H7 (cell line): ENCODE results near the gene RTN3. TPM values are rescaled to one million over a fixed set of nuclear protein-coding genes. Genes with fewer than 3 reads are reported as not detected.
"Not testable (repeated sequence)": the region's sequence is repeated elsewhere in the genome, so short reads cannot be mapped to it uniquely, and the experiment has no call there.

Experiments
- DNase-seq: peaks from one replicate; pipeline ENCODE4 v3.0.0; 2012
- H3K27me3 ChIP-seq: 2 replicates; pipeline ENCODE4 v1.6.0; 2011; ENCODE audit warnings: mild to moderate bottlenecking, low read length; ENCODE audit not compliant: control insufficient read depth, insufficient read depth
- H3K36me3 ChIP-seq: replicated peaks from 2 replicates; pipeline ENCODE4 v1.5.1; 2011; ENCODE audit warnings: low read length; ENCODE audit not compliant: control insufficient read depth, insufficient read depth
- H3K4me3 ChIP-seq: 2 replicates; pipeline ENCODE4 v1.5.1; 2011; ENCODE audit warnings: low read depth, mild to moderate bottlenecking, control low read depth, low read length, moderate library complexity; ENCODE audit not compliant: insufficient read depth
- total RNA-seq: library from RNA; depleted of rRNA; stranded (reverse); fragments of >200 nt; shearing (Covaris generic); gene quantifications from 2 replicates; pipeline ENCODE4 v1.2.3, GENCODE V29; 2014

Gene RTN3
- total RNA-seq, 1 experiment from 2014 or later: 109 TPM

DNA sequence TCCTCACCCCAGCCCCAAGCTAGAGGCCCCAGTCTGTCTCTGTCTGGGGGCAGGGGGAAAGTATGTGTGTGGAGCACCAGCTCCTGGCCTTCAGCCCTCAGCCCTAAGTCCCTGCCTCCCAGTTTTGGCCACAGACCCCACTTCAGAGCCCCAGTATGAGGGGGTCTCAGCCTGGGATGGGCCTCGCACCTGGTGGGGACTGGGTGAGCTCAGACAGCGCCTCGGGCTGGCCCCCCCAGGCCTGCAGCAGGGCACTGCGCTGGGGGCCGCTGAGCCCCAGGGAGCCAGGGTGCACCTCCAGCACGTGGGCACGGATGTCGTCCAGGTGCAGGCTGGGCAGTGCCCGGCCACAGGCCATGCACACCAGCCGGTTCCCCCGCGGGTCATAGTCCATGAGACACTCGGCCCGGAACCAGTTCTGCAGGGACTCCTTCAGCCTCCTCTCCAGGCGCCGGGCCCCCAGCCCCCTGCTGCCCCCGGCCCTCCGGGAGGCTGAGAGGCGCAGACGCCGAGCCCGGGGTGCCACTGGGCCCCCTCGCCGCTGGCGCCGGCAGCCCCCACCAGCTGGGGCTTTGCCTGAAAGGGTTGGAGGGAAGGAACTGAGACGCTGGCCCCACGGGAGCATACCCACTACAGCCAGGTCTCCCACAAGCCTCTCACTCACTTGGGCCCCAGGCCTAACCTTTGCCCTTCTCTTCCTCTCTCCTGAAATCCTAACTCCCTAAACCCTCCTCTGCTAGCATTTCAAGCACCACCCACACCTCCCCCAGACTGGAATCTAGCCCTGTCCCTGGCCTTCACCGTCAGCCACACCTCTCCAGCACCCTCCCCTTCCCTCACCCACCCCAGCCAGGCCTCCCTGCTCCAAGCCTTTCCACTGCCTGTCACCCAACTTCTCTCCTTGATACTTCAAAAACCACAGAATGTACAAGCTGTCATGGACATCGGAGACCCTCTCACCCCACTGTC, 83.7 kb downstream of the RTN3 start:
- DNase-seq: peak; percentile 78

DNA sequence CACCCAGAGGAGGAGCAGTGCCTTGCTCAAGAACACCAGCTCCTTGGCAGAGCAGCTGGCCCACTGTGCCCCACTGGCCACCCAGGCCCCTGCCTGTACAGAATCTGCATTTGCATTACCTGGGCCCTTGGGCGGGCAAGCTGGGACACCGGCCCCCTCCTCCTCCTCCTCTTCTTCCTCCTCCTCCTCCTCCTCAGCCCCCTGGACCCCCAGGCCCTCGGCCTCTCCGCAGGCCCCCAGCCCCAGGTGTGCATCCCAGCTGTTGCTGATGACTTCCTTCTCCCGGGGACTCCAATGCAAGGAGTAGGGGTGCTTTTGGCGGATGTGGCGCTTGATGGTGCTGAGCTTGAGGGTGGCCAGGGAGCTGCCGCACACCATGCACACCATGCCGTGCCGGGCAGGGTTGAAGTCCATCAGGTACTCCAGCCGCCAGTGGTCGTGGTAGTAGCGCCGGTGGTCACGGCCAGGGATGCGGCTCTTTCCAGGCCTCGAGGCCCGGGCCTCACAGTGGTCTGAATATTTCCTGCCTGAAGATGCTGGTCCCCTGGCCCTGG, 84.5 kb downstream of the RTN3 start:
- Histone ChIP-seq H3K27me3 (peaks cover 4% of the 10 kb centered on the region), H3K36me3 (no peaks in the 10 kb centered on the region; the same call in 1 of the 2 replicates), H3K4me3 (no peak overlapping the region)
- peak; percentile 52 for DNase-seq

More for the DNA sequence above, 83.7 kb downstream of the RTN3 start:
- H3K4me3 ChIP-seq: peak overlapping the region; percentile 97
- peaks cover 1% of the 10 kb centered on the region; the same call in 1 of the 2 replicates for H3K36me3 ChIP-seq
- H3K27me3 ChIP-seq: no peaks in the 10 kb centered on the region; the same call in 1 of the 2 replicates

DNA sequence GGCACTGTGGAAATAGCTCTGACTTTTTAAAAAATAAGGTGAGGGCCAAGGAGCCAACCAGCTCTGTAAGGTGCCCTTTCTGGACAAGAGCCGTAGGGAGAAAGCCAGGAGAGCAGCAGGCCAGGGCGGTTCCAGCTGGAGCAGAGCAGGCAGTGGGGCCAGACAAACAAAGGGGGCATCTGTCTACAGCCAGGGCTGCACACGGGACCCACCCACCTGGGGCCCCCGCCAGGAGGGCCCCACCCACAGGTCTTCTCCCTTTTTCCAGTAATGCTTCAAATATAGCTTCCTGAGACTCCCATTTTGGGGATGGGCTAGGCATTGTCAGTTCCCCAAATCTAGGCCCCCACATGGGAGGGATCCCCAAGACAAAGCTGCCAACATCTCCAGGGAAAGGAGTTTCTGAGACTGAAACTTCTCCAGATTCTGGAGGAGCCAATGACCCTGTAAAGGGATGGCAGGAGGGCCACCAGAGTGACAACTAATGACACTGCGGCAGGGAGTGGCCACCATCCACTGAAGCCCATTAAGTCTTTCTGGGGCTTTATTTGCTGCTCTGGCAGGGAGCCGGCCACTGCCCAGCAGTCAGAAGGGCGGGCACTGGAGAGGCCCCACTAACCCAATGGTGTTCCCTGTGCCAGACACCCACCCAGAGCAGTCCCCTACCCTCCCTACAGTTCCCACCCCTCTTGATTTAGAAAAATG, 85.4 kb downstream of the RTN3 start:
- peak; percentile 40 for DNase-seq
- Histone ChIP-seq H3K4me3 (no peak overlapping the region), H3K27me3 (peaks cover 7% of the 10 kb centered on the region), H3K36me3 (no peaks in the 10 kb centered on the region; the same call in 1 of the 2 replicates)

DNA sequence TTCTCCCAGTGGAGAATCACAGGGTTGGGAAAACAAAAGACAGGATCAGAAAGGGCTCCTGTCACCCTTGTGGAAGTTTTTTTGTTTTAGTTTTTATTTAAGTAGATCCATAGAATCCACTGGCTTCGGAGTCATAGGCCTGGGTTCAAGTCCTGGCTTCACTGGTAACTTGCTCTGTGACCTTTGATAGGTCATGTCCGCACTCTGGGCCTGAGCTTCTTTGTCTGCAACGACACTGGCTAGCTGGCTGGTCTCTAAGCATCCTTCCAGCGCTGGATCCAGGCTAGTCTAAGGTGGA, 85.9 kb downstream of the RTN3 start:
- Histone ChIP-seq H3K4me3 (peak overlapping the region; percentile 83), H3K36me3 (no peaks in the 10 kb centered on the region; the same call in 1 of the 2 replicates), H3K27me3 (peaks cover 7% of the 10 kb centered on the region)
- no peak for DNase-seq

DNA sequence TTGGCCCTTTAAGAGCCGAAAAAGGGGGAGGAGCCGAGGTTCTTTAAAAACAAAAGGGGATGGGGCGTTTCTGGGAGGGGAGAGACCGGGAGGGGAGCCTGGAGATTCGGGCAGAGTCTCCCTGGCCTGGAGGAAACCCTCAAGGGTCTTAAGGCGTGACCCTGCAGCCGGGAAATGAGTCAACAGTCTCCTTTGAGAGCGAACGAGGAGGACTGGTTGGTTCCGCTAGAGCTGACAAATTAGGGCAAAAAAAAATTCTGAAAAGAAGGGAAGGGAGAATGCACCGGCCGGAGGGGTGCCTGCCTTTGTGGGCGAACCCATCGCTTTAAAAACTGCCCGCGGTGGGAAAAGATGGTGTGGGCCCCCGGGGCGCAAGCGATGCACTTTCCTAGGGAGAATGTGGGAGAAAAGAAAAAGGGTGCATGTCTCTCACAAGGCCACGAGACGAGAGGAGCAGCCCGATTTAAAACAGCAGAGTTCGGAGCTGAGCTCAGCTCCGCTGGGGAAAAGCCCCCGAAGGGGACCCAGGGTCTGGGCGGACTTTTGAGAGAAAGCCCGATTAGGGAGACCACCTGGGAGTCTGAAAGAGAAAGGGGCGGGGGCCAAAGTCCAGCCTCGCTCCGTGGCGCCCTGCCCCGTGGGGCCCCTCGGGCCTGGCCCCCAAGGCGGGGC, 86.4 kb downstream of the RTN3 start:
- Histone ChIP-seq H3K27me3 (peaks cover 7% of the 10 kb centered on the region), H3K36me3 (no peaks in the 10 kb centered on the region; the same call in 1 of the 2 replicates), H3K4me3 (peak overlapping the region; percentile 83)
- DNase-seq: peak; percentile 94

DNA sequence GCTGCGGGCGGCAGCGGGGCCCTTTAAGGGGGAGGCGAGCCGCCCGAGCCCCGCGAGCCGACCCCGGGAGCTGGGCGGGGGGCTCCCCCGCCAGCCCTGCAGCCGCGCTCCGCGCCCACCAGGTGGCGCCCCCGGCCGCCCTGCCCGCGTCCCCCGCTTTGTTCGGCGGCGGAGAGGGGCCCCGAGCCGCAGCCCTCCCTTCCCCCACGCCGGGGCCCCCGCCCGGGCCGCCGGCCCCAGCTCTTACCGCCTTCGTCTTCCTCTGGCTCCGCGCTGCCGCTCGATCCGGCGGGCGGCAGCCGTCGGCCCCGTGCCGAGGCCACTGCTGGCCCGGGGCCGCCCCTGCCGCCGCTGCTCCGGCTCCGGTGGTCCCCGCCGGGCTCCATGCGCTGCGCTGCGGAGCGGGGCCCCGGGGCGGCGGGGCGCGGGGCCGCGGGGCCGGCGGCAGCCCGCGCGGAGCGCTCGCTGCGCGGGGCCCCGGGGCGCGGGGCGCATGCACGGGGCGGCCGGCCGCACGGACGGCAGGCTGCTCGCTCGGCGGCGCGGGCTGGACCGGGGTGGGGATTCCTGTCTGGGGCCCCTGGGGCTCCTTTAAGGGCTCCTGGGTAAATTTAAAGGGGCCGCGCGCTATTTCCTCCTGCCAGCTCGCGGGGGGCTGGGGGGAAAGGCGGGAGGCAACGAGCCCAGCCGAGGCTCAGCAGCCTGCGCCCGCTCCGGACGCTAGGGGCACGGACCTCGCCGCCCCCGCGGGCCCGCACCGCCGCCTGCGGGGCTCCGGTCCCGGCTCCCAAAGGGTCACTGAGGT, 87.1 kb downstream of the RTN3 start, which contains the start of gene ZFTA:
Gene ZFTA (minus strand): TSS at position 539 of the 805 bp plus-strand sequence. CDS start 153 bp downstream, at position 386.
- peaks cover 7% of the 10 kb centered on the region for H3K27me3 ChIP-seq
- DNase-seq: peak; percentile 97
- H3K4me3 ChIP-seq: peak within 1 kb of the TSS; percentile 83
- no peaks in the 10 kb centered on the region; the same call in 1 of the 2 replicates for H3K36me3 ChIP-seq

DNA sequence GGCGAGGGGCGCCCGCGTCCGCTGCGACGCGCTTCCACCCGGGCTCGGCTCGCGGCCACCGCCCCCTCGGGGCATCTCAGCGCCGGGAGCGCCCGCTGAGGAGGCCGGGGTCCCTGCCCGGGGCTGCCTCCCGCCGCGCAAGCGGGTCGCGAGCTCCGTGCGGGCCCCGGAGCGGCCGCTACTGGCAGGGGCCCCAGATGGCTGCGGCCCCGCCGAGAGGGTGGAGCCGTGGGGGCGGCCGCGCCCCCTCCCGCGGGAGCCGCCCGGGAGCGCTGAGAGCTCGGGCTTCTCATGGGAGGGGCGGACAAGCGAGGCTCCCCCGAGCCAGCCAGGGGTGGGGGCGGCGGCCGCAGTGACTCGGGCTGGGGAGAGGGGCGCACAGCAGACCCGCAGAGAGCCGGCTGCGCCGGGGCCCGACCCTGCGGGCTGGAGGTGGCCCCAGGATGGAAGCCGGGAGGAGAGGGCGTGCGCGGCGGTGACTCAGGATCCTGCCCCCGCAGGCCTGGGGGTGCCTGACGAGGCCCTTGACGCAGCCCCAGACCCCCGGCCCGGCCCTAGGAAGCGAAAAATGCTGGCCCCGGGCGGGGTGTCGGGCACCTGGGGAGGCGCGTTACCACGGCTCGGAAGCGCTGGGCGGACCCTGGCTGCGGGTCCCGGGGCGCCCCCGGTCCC, 87.9 kb downstream of the RTN3 start:
- peak; percentile 80 for DNase-seq
- Histone ChIP-seq H3K4me3 (peak overlapping the region; percentile 83), H3K36me3 (no peaks in the 10 kb centered on the region; the same call in 1 of the 2 replicates), H3K27me3 (peaks cover 7% of the 10 kb centered on the region)

DNA sequence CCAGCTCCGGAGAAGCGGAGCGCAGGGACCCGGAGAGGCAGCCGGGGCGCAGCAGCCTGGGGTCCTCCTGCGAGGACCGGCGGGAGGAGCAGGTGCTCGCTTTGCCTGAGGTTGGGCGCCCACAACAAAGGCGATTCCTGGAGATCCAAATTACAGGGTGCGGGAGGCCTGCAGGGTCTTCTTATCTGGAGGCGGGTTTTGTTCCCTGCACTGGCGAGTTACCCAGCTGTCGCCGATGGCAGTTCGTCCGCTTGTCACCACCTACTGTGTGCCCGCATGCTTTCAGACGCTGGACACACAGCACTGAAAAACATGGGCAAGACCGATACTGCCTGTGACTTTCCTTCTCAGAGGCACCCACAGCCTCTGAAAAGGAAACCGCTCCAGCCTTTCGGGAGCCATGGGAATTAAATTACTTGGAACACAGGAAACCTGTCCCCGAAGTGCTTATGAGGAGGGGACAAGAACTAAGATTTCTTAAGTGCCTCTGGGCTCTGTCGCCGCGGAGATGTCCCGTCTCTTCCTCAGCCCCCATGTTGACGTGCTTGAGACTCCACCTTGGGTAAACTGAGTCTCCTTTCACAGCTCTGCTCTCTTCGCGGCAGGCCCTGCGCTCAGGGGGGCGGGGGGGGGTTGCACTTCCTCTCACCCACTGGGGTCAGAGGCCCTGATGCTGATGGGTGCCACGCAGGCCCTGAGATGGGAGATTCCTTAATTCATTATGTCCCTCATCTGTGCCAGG, 88.6 kb downstream of the RTN3 start:
- H3K27me3 ChIP-seq: peaks cover 7% of the 10 kb centered on the region
- H3K36me3 ChIP-seq: no peaks in the 10 kb centered on the region; the same call in 1 of the 2 replicates
- peak; percentile 72 for DNase-seq
- peak overlapping the region; percentile 83 for H3K4me3 ChIP-seq

DNA sequence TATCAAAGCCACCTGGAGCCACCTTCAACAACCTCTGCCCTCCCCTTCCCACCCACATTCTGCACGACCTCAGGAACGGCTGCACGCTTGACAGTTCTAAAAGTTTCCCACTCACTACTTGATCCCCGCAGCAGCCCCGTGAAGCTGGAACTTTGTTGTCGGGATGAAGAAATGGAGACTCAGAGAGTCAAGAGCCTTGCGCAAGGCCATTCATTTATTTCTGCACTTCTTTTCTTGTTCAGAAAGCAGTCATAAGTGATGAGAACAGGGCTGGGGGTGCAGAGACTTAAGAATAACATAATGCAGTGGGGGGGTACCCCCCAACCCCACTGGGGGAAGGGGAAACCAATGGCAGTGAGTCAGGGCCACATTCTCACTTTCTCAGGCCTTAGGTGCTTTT, 89.5 kb downstream of the RTN3 start:
- Histone ChIP-seq H3K4me3 (no peak overlapping the region), H3K36me3 (no peaks in the 10 kb centered on the region; the same call in 1 of the 2 replicates), H3K27me3 (peaks cover 7% of the 10 kb centered on the region)
- no peak for DNase-seq

DNA sequence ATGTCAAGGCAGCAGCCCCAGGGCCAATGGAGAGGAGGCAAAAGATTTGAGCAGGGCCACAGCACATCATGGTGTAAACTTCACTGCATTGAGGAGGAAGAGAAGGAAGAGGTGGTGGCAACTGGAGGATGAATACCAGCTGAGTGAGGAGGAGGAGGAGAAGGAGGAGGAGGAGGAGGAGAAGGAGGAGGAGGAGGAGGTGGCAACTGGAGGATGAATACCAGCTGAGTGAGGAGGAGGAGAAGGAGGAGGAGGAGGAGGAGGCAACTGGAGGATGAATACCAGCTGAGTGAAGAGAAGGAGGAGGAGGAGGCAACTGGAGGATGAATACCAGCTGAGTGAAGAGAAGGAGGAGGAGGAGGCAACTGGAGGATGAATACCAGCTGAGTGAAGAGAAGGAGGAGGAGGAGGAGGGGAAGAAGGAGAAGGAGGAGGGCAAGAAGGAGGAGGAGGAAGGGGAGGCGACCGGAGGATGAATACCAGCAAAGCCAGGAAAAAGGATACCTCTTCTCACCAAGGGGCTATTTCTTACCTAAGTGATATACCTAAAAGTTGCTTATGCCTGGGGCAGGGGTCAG, 90.5 kb downstream of the RTN3 start:
- H3K36me3 ChIP-seq, DNase-seq: not testable (repeated sequence)

DNA sequence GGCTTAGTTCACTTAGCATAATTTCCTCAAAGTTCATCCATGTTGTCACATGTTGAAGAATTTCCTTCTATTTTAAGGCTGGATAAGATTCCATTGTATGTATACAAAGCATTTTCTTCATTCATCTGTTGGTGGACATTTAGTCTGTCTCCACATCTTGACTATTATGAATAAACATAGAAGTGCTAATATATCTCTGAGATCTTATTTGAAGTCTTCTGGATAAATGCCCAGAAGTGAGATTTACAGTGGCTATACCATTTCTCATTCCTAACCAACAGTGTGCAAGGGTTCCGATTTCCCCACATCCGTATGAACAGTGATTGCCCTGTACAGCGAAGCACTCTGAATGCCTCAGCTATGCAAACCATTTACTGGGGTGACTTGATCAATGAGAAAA, 93.9 kb downstream of the RTN3 start:
- no peak overlapping the region for H3K4me3 ChIP-seq
- no peak for DNase-seq
- peaks cover 7% of the 10 kb centered on the region for H3K27me3 ChIP-seq
- no peaks in the 10 kb centered on the region for H3K36me3 ChIP-seq

More for the DNA sequence above, 90.5 kb downstream of the RTN3 start:
- H3K4me3 ChIP-seq, H3K27me3 ChIP-seq: not testable (repeated sequence)

DNA sequence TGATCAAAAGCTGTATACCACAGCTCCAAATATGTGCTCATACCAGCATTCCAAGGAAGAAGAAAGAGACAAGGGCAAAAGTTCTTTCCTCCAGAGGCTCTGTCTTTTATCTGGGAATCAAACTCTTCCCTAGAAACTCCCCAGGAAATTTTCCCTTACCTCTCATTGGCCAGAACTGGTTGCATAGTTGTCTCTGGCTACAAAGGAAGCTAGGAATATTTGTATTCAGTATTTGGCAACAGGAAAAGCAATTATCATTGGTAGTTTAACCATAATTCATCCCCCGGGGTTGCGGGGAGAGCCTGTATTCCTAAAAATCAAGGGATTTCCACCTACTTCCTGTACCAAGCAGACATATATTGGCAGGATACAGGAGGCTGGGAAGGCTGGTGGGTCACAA, 97.7 kb downstream of the RTN3 start:
- DNase-seq: no peak
- Histone ChIP-seq H3K4me3 (no peak overlapping the region), H3K27me3 (no peaks in the 10 kb centered on the region), H3K36me3 (no peaks in the 10 kb centered on the region)
